Mesenchymal stem cell (in vitro differentiated cells and primary cell): Measurements from ENCODE around the gene SKI.
A peak's percentile ranks its signal among the peaks of the same experiment; 100 is the strongest.

Experiments
- DNase-seq: peaks from one replicate; pipeline ENCODE4 v3.0.0-alpha.2; 2013
- H2AFZ ChIP-seq: one replicate; pipeline ENCODE4 v1.6.1; 2013; ENCODE audit warnings: low read depth, mild to moderate bottlenecking, control low read depth, inconsistent platforms, low read length, moderate library complexity
- H2AK5ac ChIP-seq: 2 replicates; pipeline ENCODE4 v1.6.1; 2013; ENCODE audit warnings: low read length, moderate library complexity, mild to moderate bottlenecking, inconsistent platforms; ENCODE audit not compliant: severe bottlenecking
- H2BK120ac ChIP-seq: one replicate; pipeline ENCODE4 v1.6.1; 2013; ENCODE audit warnings: low read depth, mild to moderate bottlenecking, inconsistent platforms, low read length, moderate library complexity
- H2BK12ac ChIP-seq, 2 experiments: one replicate each; pipeline ENCODE4 v1.6.1; 2013; ENCODE audit warnings: inconsistent platforms in 2 of 2, low read length in 2 of 2, mild to moderate bottlenecking in 2 of 2, moderate library complexity in 2 of 2, control low read depth in 1 of 2
- H2BK15ac ChIP-seq: one replicate; pipeline ENCODE4 v1.6.1; 2013; ENCODE audit warnings: mild to moderate bottlenecking, low read depth, inconsistent platforms; ENCODE audit not compliant: poor library complexity, severe bottlenecking
- H2BK5ac ChIP-seq: 2 replicates; pipeline ENCODE4 v1.6.1; 2013; ENCODE audit warnings: low read depth, mild to moderate bottlenecking, low read length, control low read depth, inconsistent platforms; ENCODE audit not compliant: poor library complexity, severe bottlenecking
- H3K14ac ChIP-seq, 2 experiments: one replicate each; pipeline ENCODE4 v1.6.1; 2013; ENCODE audit warnings: inconsistent platforms in 2 of 2, low read length in 2 of 2, control low read depth in 1 of 2, mild to moderate bottlenecking in 1 of 2, moderate library complexity in 1 of 2
- H3K18ac ChIP-seq, 2 experiments: one replicate each; pipeline ENCODE4 v1.6.1; 2013; ENCODE audit warnings: inconsistent platforms in 2 of 2, low read length in 2 of 2, control low read depth in 1 of 2, low read depth in 1 of 2, mild to moderate bottlenecking in 1 of 2
- H3K23ac ChIP-seq, 2 experiments: one replicate each; pipeline ENCODE4 v1.6.1; 2013; ENCODE audit warnings: inconsistent platforms in 2 of 2, low read length in 2 of 2, mild to moderate bottlenecking in 2 of 2, moderate library complexity in 2 of 2, control low read depth in 1 of 2
- H3K27ac ChIP-seq: 2 replicates; pipeline ENCODE4 v1.5.1; 2013; ENCODE audit warnings: mild to moderate bottlenecking, moderate library complexity, low read length, control low read depth, inconsistent platforms; ENCODE audit not compliant: poor library complexity, severe bottlenecking
- H3K27me3 ChIP-seq, 2 experiments: 2 replicates each; pipeline versions ENCODE4 v1.6.1 to v1.7.0; 2013; ENCODE audit warnings: low read length in 2 of 2, mild to moderate bottlenecking in 2 of 2, moderate library complexity in 2 of 2, control low read depth in 1 of 2, inconsistent platforms in 1 of 2; ENCODE audit not compliant: control insufficient read depth in 1 of 2, insufficient read depth in 1 of 2
- H3K36me3 ChIP-seq, 2 experiments: 2 replicates each; pipeline versions ENCODE4 v1.6.1 to v1.7.0; 2013; ENCODE audit warnings: low read length in 2 of 2, control low read depth in 1 of 2, inconsistent platforms in 1 of 2, low read depth in 1 of 2, mild to moderate bottlenecking in 1 of 2; ENCODE audit not compliant: insufficient read depth in 2 of 2, control insufficient read depth in 1 of 2
- H3K4ac ChIP-seq, 2 experiments: one replicate each; pipeline ENCODE4 v1.6.1; 2013; ENCODE audit warnings: inconsistent platforms in 2 of 2, low read length in 2 of 2, mild to moderate bottlenecking in 2 of 2, moderate library complexity in 2 of 2, control low read depth in 1 of 2, low read depth in 1 of 2
- H3K4me1 ChIP-seq: 2 replicates; pipeline ENCODE4 v1.6.1; 2013; ENCODE audit warnings: low read depth, low read length, control low read depth; ENCODE audit not compliant: control insufficient read depth, insufficient read depth
- H3K4me2 ChIP-seq: 2 replicates; pipeline ENCODE4 v1.6.1; 2013; ENCODE audit warnings: low read length, mild to moderate bottlenecking, inconsistent platforms; ENCODE audit not compliant: poor library complexity, severe bottlenecking
- H3K4me3 ChIP-seq, 2 experiments: 2 replicates each; pipeline versions ENCODE4 v1.5.1 to v1.7.0; 2013; ENCODE audit warnings: low read length in 2 of 2, mild to moderate bottlenecking in 2 of 2, control low read depth in 1 of 2, low read depth in 1 of 2; ENCODE audit not compliant: insufficient read depth in 1 of 2
- H3K79me1 ChIP-seq: replicated peaks from 2 replicates; pipeline ENCODE4 v1.6.1; 2013; ENCODE audit warnings: mild to moderate bottlenecking, control low read depth, low read length, inconsistent platforms; ENCODE audit not compliant: poor library complexity, severe bottlenecking
- H3K9ac ChIP-seq: 2 replicates; pipeline ENCODE4 v1.7.0; 2013; ENCODE audit warnings: mild to moderate bottlenecking, low read length, moderate library complexity
- H3K9me3 ChIP-seq: 2 replicates; pipeline ENCODE4 v1.7.0; 2013; ENCODE audit warnings: mild to moderate bottlenecking, low read length; ENCODE audit not compliant: control insufficient read depth
- H4K8ac ChIP-seq: one replicate; pipeline ENCODE4 v1.6.1; 2013; ENCODE audit warnings: inconsistent platforms, mild to moderate bottlenecking, low read length, moderate library complexity
- H4K91ac ChIP-seq: one replicate; pipeline ENCODE4 v1.6.1; 2013; ENCODE audit warnings: mild to moderate bottlenecking, low read length, inconsistent platforms
- WGBS: methylation state at CpG from one replicate; pipeline ENCODE4 v1.1.7; 2013; ENCODE audit warnings: mixed read lengths; 5-methylcytosine and 5-hydroxymethylcytosine counted together

The SKI gene

DNA sequence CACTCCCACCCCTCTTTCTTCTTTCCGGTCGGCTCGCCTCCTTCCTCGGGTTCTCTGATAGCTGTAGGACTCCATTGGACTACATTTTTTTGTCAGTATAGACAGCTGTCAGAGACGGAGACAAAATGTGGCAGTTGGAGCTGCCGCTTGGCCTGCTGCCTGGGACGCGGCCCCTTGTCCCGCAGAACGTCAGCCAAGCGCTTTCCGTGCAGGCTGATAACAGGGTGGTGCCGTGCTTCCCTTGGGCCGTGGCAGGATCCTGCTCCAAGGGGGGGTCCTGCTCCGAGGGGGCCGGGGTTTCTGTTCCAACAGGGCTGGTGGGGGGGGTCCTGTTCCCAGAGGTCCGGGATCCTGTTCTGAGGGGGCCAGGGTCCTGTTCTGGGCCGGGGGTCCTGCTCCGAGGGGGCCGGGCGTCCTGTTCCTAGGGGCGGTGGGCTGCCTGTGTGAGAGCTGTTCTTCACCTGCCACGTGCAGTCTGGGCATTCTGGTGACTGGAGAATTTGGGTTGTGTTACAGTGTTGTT is 4.9 kb downstream of the SKI start:
- Histone ChIP-seq H3K4ac (no peak overlapping the region), H3K14ac (no peak overlapping the region), H2BK120ac (no peak overlapping the region), H2BK12ac (no peak overlapping the region), H4K91ac (no peak overlapping the region), H3K9me3 (no peaks in the 10 kb centered on the region), H3K27me3 (no peaks in the 10 kb centered on the region), H3K18ac (no peak overlapping the region), H2AFZ (no peak overlapping the region), H2AK5ac (no peak overlapping the region), H2BK15ac (no peak overlapping the region), H3K4me2 (no peak overlapping the region), H3K4me3 (peak overlapping the region in 1 of 2 experiments; percentile 92), H3K9ac (peak overlapping the region; percentile 94), H4K8ac (no peak overlapping the region), H3K4me1 (peaks cover 67% of the 10 kb centered on the region), H3K36me3 (peaks cover 0 to 37% of the 10 kb centered on the region in 2 experiments), H3K23ac (no peak overlapping the region), H3K27ac (no peak overlapping the region), H3K79me1 (no peaks in the 10 kb centered on the region), H2BK5ac (no peak overlapping the region)
- peak; percentile 10 for DNase-seq
- 77% methylated on average over 23 of the region's 23 CpGs for WGBS

DNA sequence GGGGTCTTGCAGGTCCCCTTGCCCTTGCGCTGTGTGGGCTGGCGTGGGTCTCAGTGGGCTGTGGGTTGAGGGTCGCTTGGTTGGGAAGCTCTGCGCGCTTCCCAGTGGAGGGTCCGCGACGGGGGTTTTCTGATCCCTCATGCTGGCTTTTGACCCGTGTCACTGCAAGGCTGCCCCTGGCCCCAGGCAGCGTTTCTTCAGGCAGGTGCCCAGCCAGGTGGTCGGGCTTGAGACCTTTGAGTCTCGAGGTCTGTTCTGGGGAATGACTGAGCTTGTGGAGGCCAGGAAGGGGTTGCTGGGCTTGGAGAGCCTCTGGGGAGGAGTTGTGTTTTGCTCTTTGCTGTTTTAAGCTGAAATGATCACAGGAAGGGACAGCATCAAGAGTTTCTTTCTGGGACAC is 5.3 kb downstream of the SKI start:
- Histone ChIP-seq H3K4me2 (peak overlapping the region; percentile 65), H3K9ac (peak overlapping the region; percentile 94), H2AK5ac (no peak overlapping the region), H3K4me3 (peak overlapping the region in 1 of 2 experiments; percentile 92), H2BK120ac (no peak overlapping the region), H2BK12ac (no peak overlapping the region), H4K91ac (no peak overlapping the region), H3K4me1 (peaks cover 71% of the 10 kb centered on the region), H3K23ac (peak overlapping the region in 1 of 2 experiments; percentile 3), H3K27ac (no peak overlapping the region), H3K14ac (peak overlapping the region in 1 of 2 experiments; percentile 53), H3K4ac (peak overlapping the region in 1 of 2 experiments; percentile 79), H2AFZ (no peak overlapping the region), H2BK5ac (no peak overlapping the region), H3K9me3 (no peaks in the 10 kb centered on the region), H3K36me3 (peaks cover 0 to 42% of the 10 kb centered on the region in 2 experiments), H4K8ac (no peak overlapping the region), H3K27me3 (no peaks in the 10 kb centered on the region), H2BK15ac (no peak overlapping the region), H3K18ac (peak overlapping the region in 1 of 2 experiments; percentile 79), H3K79me1 (no peaks in the 10 kb centered on the region)
- 71% methylated on average over 12 of the region's 12 CpGs for WGBS
- peak; percentile 31 for DNase-seq

DNA sequence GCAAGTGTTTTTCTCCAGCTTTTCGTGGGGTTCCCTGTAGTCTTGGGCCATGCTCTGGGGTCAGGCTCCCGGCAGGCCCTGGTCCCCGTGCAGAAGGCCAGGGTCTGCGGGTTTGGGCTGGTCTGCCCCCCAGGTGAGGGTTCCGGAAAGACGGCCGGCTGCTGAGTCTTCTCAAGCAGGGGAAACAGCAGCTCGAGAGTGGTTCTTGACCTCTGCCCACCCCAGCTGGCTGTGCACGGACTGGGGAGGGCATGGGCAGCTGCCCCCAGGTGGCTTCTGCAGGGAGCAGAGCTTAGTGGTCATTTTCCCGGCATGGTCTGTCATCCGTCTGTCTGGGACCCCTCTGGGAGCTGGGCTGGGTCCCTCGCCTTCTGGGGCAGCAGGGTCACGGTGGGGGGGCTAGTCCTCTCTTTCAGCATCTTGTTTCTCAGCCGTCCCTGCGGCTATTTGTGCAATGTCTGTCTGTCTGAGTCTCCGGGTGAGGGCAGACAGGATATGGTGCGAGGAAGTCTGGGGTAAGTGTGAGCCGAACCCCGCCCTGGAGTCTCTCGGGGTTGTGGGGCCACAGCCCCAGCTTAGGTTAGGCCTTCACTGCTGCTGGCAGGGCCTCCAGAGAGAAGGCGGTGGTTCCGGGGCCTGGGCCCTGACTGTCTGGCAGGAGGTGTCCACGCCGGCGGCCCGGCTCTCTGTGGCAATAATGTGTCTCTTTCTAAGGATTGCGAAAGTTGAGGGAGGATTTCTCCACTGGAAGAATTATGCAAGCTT is 6.1 kb downstream of the SKI start:
- Histone ChIP-seq H3K27me3 (no peaks in the 10 kb centered on the region), H2BK5ac (peak overlapping the region; percentile 63), H3K79me1 (no peaks in the 10 kb centered on the region), H3K4ac (peak overlapping the region; percentile 46 to 79), H3K9ac (peak overlapping the region; percentile 94), H3K18ac (peak overlapping the region; percentile 55 to 79), H2AFZ (no peak overlapping the region), H3K36me3 (peaks cover 0 to 46% of the 10 kb centered on the region in 2 experiments), H2AK5ac (no peak overlapping the region), H2BK15ac (peak overlapping the region; percentile 61), H4K91ac (peak overlapping the region; percentile 25), H3K4me1 (peaks cover 76% of the 10 kb centered on the region), H3K4me2 (peak overlapping the region; percentile 65), H4K8ac (peak overlapping the region; percentile 45), H3K14ac (peak overlapping the region in 1 of 2 experiments; percentile 78), H3K9me3 (no peaks in the 10 kb centered on the region), H2BK120ac (peak overlapping the region; percentile 51), H2BK12ac (peak overlapping the region in 1 of 2 experiments; percentile 71), H3K27ac (peak overlapping the region; percentile 63), H3K23ac (peak overlapping the region in 1 of 2 experiments; percentile 38), H3K4me3 (peak overlapping the region; percentile 12 to 92)
- WGBS, result 24% methylated on average over 26 of the region's 27 CpGs
- peak; percentile 96 for DNase-seq

DNA sequence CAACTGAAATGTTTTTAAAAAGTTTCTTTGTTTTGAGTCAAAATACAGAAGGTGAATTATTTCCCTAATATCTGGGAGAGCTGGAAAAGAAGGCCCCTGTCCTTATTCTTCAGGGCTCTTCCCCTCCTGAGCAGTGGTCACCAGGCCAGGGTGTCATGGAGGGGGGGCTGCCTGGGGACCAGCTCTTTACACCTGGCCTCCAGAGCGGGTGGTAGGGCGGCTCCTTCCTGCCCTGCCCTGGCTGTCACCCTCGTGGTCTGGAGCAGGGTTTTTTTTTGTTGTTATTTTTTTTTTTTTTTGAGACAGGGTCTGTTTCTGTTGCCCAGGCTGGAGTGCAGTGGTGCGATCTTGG is 6.6 kb downstream of the SKI start:
- H3K9ac ChIP-seq, result peak overlapping the region; percentile 94
- peaks cover 0 to 47% of the 10 kb centered on the region in 2 experiments for H3K36me3 ChIP-seq
- peak overlapping the region; percentile 87 for H2BK120ac ChIP-seq
- H3K27ac ChIP-seq, result peak overlapping the region; percentile 63
- H3K4me1 ChIP-seq, result peaks cover 80% of the 10 kb centered on the region
- no peak overlapping the region for H2BK5ac ChIP-seq
- 64% methylated on average over 4 of the region's 4 CpGs for WGBS
- no peak overlapping the region for H3K4ac ChIP-seq
- no peak overlapping the region for H2AK5ac ChIP-seq
- H3K27me3 ChIP-seq, result no peaks in the 10 kb centered on the region
- DNase-seq, result no peak
- H3K4me3 ChIP-seq, result peak overlapping the region in 1 of 2 experiments; percentile 49
- H3K14ac ChIP-seq, result no peak overlapping the region
- H4K8ac ChIP-seq, result no peak overlapping the region
- H3K18ac ChIP-seq, result peak overlapping the region in 1 of 2 experiments; percentile 84
- H4K91ac ChIP-seq, result no peak overlapping the region
- no peak overlapping the region for H2AFZ ChIP-seq
- H3K4me2 ChIP-seq, result peak overlapping the region; percentile 65
- no peak overlapping the region for H2BK12ac ChIP-seq
- no peak overlapping the region for H2BK15ac ChIP-seq
- H3K23ac ChIP-seq, result no peak overlapping the region
- H3K79me1 ChIP-seq, result no peaks in the 10 kb centered on the region
- no peaks in the 10 kb centered on the region for H3K9me3 ChIP-seq
